Panc1 (cell line): ENCODE results near the gene LRGUK. TPM values are rescaled to one million over a fixed set of nuclear protein-coding genes. Genes with fewer than 3 reads are reported as not detected.

Experiments used
- ATAC-seq: fragments of 200-7000 bp; cut with Tn5 transposase; 2 replicates; pipeline ENCODE4 v1.9.1; 2020; ENCODE audit warnings: mild to moderate bottlenecking, moderate library complexity
- BruUV-seq: library from RNA; stranded (reverse); fragments of 400-500 nt; replicated peaks from 2 replicates; lab custom pipeline; 2021; lab: Mats Ljungman, UMichigan
- CTCF ChIA-PET: fragments of 300-600 bp; sonication (Branson Sonifier 250); formaldehyde crosslinking; loops from one replicate; lab custom pipeline; 2022; ENCODE audit warnings: antibody characterized with exemption; lab: Charles Lee
- POLR2A ChIA-PET: fragments of 300-600 bp; sonication (Branson Sonifier 250); formaldehyde crosslinking; loops from one replicate; lab custom pipeline; 2022; ENCODE audit warnings: antibody characterized with exemption; lab: Charles Lee
- DNase-seq: peaks from one replicate; pipeline ENCODE4 v3.0.0-alpha.2; 2010; ENCODE audit warnings: low read depth, low spot score
- H3K27ac ChIP-seq: 2 replicates; pipeline ENCODE4 v1.5.1; 2011; ENCODE audit warnings: mild to moderate bottlenecking, low read length, inconsistent platforms
- H3K27me3 ChIP-seq: fragments of 200-500 bp; sonication (Bioruptor generic); 2 replicates; pipeline ENCODE4 v1.6.0; 2014; ENCODE audit warnings: low read length, inconsistent platforms; ENCODE audit not compliant: control insufficient read depth, insufficient read depth
- H3K36me3 ChIP-seq: fragments of 200-500 bp; sonication (Bioruptor generic); 2 replicates; pipeline ENCODE4 v1.5.1; 2014; ENCODE audit warnings: inconsistent platforms, mild to moderate bottlenecking, low read length, moderate library complexity; ENCODE audit not compliant: control insufficient read depth, insufficient read depth
- H3K4me1 ChIP-seq: 2 replicates; pipeline ENCODE4 v1.5.1; 2011; ENCODE audit warnings: inconsistent platforms, mild to moderate bottlenecking, low read length, moderate library complexity; ENCODE audit not compliant: control insufficient read depth, insufficient read depth
- H3K4me3 ChIP-seq, 2 experiments: 2 replicates each; pipeline ENCODE4 v1.5.1; 2011 to 2012; ENCODE audit warnings: low read depth in 2 of 2, low read length in 2 of 2, mild to moderate bottlenecking in 2 of 2, inconsistent platforms in 1 of 2, moderate library complexity in 1 of 2
- H3K9me3 ChIP-seq: fragments of 200-500 bp; sonication (Bioruptor generic); 2 replicates; pipeline ENCODE4 v1.5.1; 2014; ENCODE audit warnings: low read depth, mild to moderate bottlenecking, inconsistent platforms, low read length, moderate library complexity; ENCODE audit not compliant: control insufficient read depth, insufficient read depth
- CTCF ChIP-seq: fragments of 450-650 bp; IDR thresholded peaks from 2 replicates; pipeline ENCODE4 v1.5.1; 2017; ENCODE audit warnings: mild to moderate bottlenecking
- POLR2AphosphoS5 ChIP-seq: IDR thresholded peaks from 2 replicates; pipeline ENCODE4 v1.6.1; 2012; ENCODE audit warnings: mild to moderate bottlenecking, low read depth, low read length, moderate library complexity
- REST ChIP-seq, 2 experiments: IDR thresholded peaks; 2 replicates each; pipeline ENCODE4 v1.6.1; 2011 to 2012; ENCODE audit warnings: low read depth in 2 of 2, control low read depth in 1 of 2, low read length in 1 of 2, mild to moderate bottlenecking in 1 of 2, moderate library complexity in 1 of 2; ENCODE audit not compliant: insufficient read depth in 1 of 2
- SIN3A ChIP-seq: IDR thresholded peaks from 2 replicates; pipeline ENCODE4 v1.6.1; 2012; ENCODE audit warnings: low read depth, mild to moderate bottlenecking, low read length, moderate library complexity, borderline replicate concordance; ENCODE audit not compliant: insufficient read depth
- TCF7L2 ChIP-seq: IDR thresholded peaks from 2 replicates; pipeline ENCODE4 v1.6.1; 2011; ENCODE audit warnings: mild to moderate bottlenecking, low read depth, low read length, inconsistent platforms
- in situ Hi-C: cut with HindIII; loops from 2 replicates; pipeline ENCODE4 v1.10.0; 2016; ENCODE audit warnings: low sequenced_read_pairs, low pct_unique_long_range_greater_than_20kb
- intact Hi-C: fragments of 100-400 bp; cut with micrococcal nuclease; formaldehyde crosslinking; loops from one replicate; pipeline ENCODE4 v1.10.0; 2022; ENCODE audit not compliant: unreplicated experiment
- total RNA-seq: library from RNA; stranded (reverse); gene quantifications from one replicate; pipeline ENCODE4 v1.2.1, GENCODE V29; 2021; ENCODE audit not compliant: unreplicated experiment

Gene LRGUK
- total RNA-seq, 1 experiment from 2014 or later, result 0.23 TPM

DNA sequence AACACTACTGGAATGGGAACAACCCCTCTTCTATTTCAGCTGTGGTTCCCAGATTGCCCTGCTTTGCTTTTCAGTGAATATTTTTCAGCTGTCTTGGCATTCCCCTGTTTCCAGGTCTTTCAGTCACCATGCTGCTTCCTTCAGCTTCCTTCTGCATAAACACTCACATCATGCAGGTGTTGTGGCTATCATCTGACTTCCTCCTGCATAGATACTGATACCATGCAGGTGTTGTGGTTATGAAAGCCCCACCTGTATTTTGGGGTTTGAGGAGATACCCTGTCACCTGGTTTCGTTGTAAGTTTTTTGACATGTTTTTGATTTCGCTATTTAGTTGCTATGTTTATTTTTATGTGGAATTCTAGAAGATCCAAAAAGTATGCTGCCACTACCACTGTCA is 118.1 kb downstream of the LRGUK start:
- no peaks in the 10 kb centered on the region for H3K4me1 ChIP-seq
- H3K36me3 ChIP-seq, result no peaks in the 10 kb centered on the region
- ATAC-seq (no peak), DNase-seq (no peak)
- peaks cover 4% of the 10 kb centered on the region; the same call in 1 of the 2 replicates for H3K27me3 ChIP-seq
- CTCF ChIA-PET, result no interaction called here
- no peak overlapping the region for H3K4me3 ChIP-seq
- no peaks in the 10 kb centered on the region for H3K9me3 ChIP-seq
- in situ Hi-C loops, result no loop called here
- TF ChIP-seq CTCF (no peak), POLR2AphosphoS5 (no peak), SIN3A (no peak), TCF7L2 (no peak), REST (IDR thresholded peaks at IDR 0.05; ENCODE audit: insufficient read depth in 1 of 2, low read depth in 2 of 2, low read length in 1 of 2) (no peak)
- POLR2A ChIA-PET, result interaction anchor here (0.6 kb wide), 1 partner anchor 113 kb away, joined by 3 read pairs; no protein-coding TSS in a partner anchor
- intact Hi-C loops, result no loop called here
- no TSS peak for BruUV-seq
- H3K27ac ChIP-seq, result no peak overlapping the region

- POLR2A ChIA-PET, result no interaction called here
These were observed 119.2 kb downstream of the LRGUK start for GRCh38 chr7:134246347-134246746.

More at GRCh38 chr7:134246347-134246746, 119.2 kb downstream of the LRGUK start:
- Histone ChIP-seq H3K4me1 (no peaks in the 10 kb centered on the region), H3K4me3 (no peak overlapping the region), H3K36me3 (no peaks in the 10 kb centered on the region), H3K27me3 (peaks cover 9% of the 10 kb centered on the region; the same call in 1 of the 2 replicates), H3K27ac (no peak overlapping the region), H3K9me3 (no peaks in the 10 kb centered on the region)
- no TSS peak for BruUV-seq
- TF ChIP-seq CTCF (no peak), SIN3A (no peak), POLR2AphosphoS5 (no peak), TCF7L2 (no peak), REST (IDR thresholded peaks at IDR 0.05; ENCODE audit: insufficient read depth in 1 of 2, low read depth in 2 of 2, low read length in 1 of 2) (no peak)
- intact Hi-C loops (no loop called here), in situ Hi-C loops (no loop called here)
- ATAC-seq (no peak), DNase-seq (no peak)
- CTCF ChIA-PET, result no interaction called here
